Keratinocyte (primary cell): ENCODE results near the gene GAGE1. TPM values are rescaled to one million over a fixed set of nuclear protein-coding genes. Genes with fewer than 3 reads are reported as not detected.
"Not testable (repeated sequence)": the region's sequence is repeated elsewhere in the genome, so short reads cannot be mapped to it uniquely, and the experiment has no call there.

ENCODE experiments used
- DNase-seq: peaks from one replicate; pipeline ENCODE4 v3.0.0-alpha.2; 2011; ENCODE audit warnings: low read depth, missing footprints, low spot score
- FAIRE-seq: peaks from 2 replicates; lab custom pipeline; 2011; peaks lifted over from hg19 to GRCh38; lab: Jason Lieb, UNC
- H2AFZ ChIP-seq: 2 replicates; pipeline ENCODE4 v1.6.0; 2012; ENCODE audit warnings: low read length, control low read depth, inconsistent platforms; ENCODE audit not compliant: control insufficient read depth
- H3K27ac ChIP-seq: 2 replicates; pipeline ENCODE4 v1.5.1; 2011; ENCODE audit warnings: low read length; ENCODE audit not compliant: control insufficient read depth, insufficient read depth
- H3K27me3 ChIP-seq: 3 replicates; pipeline ENCODE4 v1.6.0; 2011; ENCODE audit warnings: low read length; ENCODE audit not compliant: control insufficient read depth, insufficient read depth; ENCODE audit errors: extremely low read depth
- H3K36me3 ChIP-seq, 2 experiments: 2 replicates in 1 of 2; 3 replicates in 1 of 2; pipeline ENCODE4 v1.5.1; 2011; ENCODE audit warnings: low read length in 2 of 2, mild to moderate bottlenecking in 1 of 2; ENCODE audit not compliant: control insufficient read depth in 2 of 2, insufficient read depth in 2 of 2; ENCODE audit errors: extremely low read depth in 1 of 2
- H3K4me1 ChIP-seq: 3 replicates; pipeline ENCODE4 v1.5.1; 2011; ENCODE audit warnings: low read length; ENCODE audit not compliant: control insufficient read depth, insufficient read depth; ENCODE audit errors: extremely low read depth
- H3K4me2 ChIP-seq: 3 replicates; pipeline ENCODE4 v1.6.0; 2011; ENCODE audit warnings: low read depth, low read length; ENCODE audit not compliant: control insufficient read depth, insufficient read depth; ENCODE audit errors: extremely low read depth
- H3K4me3 ChIP-seq, 3 experiments: fragments of 200-600 bp in 1 of 3; sonication (generic) in 1 of 3; 2 replicates in 2 of 3; 3 replicates in 1 of 3; pipeline ENCODE4 v1.5.1; 2011 to 2016; ENCODE audit warnings: low read length in 3 of 3, mild to moderate bottlenecking in 3 of 3, control low read depth in 2 of 3, inconsistent platforms in 1 of 3, low read depth in 1 of 3, mixed read lengths in 1 of 3, mixed run types in 1 of 3, moderate library complexity in 1 of 3; ENCODE audit not compliant: control insufficient read depth in 2 of 3, insufficient read depth in 2 of 3; ENCODE audit errors: extremely low read depth in 1 of 3
- H3K79me2 ChIP-seq: 2 replicates; pipeline ENCODE4 v1.6.0; 2012; ENCODE audit warnings: low read length; ENCODE audit not compliant: control insufficient read depth, insufficient read depth
- H3K9ac ChIP-seq: 3 replicates; pipeline ENCODE4 v1.6.0; 2011; ENCODE audit warnings: low read length; ENCODE audit not compliant: control insufficient read depth, insufficient read depth; ENCODE audit errors: extremely low read depth
- H3K9me1 ChIP-seq: 3 replicates; pipeline ENCODE4 v1.6.0; 2011; ENCODE audit warnings: low read length; ENCODE audit not compliant: control insufficient read depth, insufficient read depth; ENCODE audit errors: extremely low read depth
- H3K9me3 ChIP-seq: 2 replicates; pipeline ENCODE4 v1.5.1; 2012; ENCODE audit warnings: low read depth, low read length; ENCODE audit not compliant: control insufficient read depth
- H4K20me1 ChIP-seq: 3 replicates; pipeline ENCODE4 v1.6.0; 2011; ENCODE audit warnings: low read length; ENCODE audit not compliant: control insufficient read depth, insufficient read depth; ENCODE audit errors: extremely low read depth
- dilution Hi-C: fragments of 300-500 bp; cut with MboI; formaldehyde crosslinking; loops from one replicate; pipeline ENCODE4 v1.7.0; 2020; ENCODE audit warnings: low sequenced_read_pairs; ENCODE audit not compliant: extremely low pct_ligation_motif_present
- polyA plus RNA-seq, 5 experiments: library from polyadenylated mRNA; depleted of rRNA in 3 of 5; stranded (reverse) in 3 of 5; stranded (forward) in 1 of 5; unstranded in 1 of 5; fragments of >200 nt; gene quantifications; 1 replicate in 1 of 5; 2 replicates in 3 of 5; 3 replicates in 1 of 5; pipeline versions ENCODE4 v1.2.1 to v1.2.3, GENCODE V29; 2011 to 2012; ENCODE audit warnings: missing spikeins in 2 of 5, low read depth in 1 of 5, low replicate concordance in 1 of 5

Gene GAGE1
- polyA plus RNA-seq, 1 donor (not counting 4 experiments of a cell fraction or from before 2014, with no cell fraction given) = not detected

GRCh38 chrX:49570100-49570499 lies 28.7 kb upstream of the GAGE1 start, which contains the start of gene GAGE12G:
GAGE12G (plus strand) TSS chrX:49570400; CDS start chrX:49571555, 1,155 bp downstream.
- H3K9me3 ChIP-seq, H2AFZ ChIP-seq, DNase-seq, H3K9me1 ChIP-seq, H3K4me1 ChIP-seq, dilution Hi-C loops, H3K27ac ChIP-seq, H3K79me2 ChIP-seq, FAIRE-seq, H3K27me3 ChIP-seq, H3K36me3 ChIP-seq, H4K20me1 ChIP-seq, H3K4me3 ChIP-seq, H3K9ac ChIP-seq, H3K4me2 ChIP-seq: not testable (repeated sequence)

DNA sequence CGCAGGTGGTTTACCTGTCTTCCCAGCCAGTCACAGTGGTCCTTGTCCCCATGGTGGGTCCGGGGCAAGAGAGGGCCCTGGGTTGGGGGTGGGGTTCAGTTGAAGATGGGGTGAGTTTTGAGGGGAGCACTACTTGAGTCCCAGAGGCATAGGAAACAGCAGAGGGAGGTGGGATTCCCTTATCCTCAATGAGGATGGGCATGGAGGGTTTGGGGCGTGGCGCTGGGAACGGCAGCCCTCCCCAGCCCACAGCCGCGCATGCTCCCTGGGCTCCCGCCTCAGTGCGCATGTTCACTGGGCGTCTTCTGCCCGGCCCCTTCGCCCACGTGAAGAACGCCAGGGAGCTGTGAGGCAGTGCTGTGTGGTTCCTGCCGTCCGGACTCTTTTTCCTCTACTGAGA lies 19.2 kb upstream of the GAGE1 start, which contains the start of gene GAGE12H:
Gene GAGE12H, plus strand, starts transcription at position 301 of the 400 bp plus-strand sequence. CDS start 1,155 bp downstream, outside the sequence.
- DNase-seq, H3K9ac ChIP-seq, H3K27me3 ChIP-seq, H3K4me3 ChIP-seq, H3K9me1 ChIP-seq, H3K27ac ChIP-seq, H2AFZ ChIP-seq, H3K4me2 ChIP-seq, H3K4me1 ChIP-seq, H3K79me2 ChIP-seq, FAIRE-seq, H4K20me1 ChIP-seq, H3K36me3 ChIP-seq, dilution Hi-C loops, H3K9me3 ChIP-seq: not testable (repeated sequence)

DNA sequence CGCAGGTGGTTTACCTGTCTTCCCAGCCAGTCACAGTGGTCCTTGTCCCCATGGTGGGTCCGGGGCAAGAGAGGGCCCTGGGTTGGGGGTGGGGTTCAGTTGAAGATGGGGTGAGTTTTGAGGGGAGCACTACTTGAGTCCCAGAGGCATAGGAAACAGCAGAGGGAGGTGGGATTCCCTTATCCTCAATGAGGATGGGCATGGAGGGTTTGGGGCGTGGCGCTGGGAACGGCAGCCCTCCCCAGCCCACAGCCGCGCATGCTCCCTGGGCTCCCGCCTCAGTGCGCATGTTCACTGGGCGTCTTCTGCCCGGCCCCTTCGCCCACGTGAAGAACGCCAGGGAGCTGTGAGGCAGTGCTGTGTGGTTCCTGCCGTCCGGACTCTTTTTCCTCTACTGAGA lies 9.6 kb upstream of the GAGE1 start, which contains the start of gene GAGE2A:
Gene GAGE2A, plus strand, starts transcription at position 301 of the 400 bp plus-strand sequence. CDS start 1,155 bp downstream, outside the sequence.
- H3K4me1 ChIP-seq, H3K36me3 ChIP-seq, H3K79me2 ChIP-seq, H3K4me3 ChIP-seq, H3K27ac ChIP-seq, dilution Hi-C loops, H4K20me1 ChIP-seq, H3K9ac ChIP-seq, H3K9me3 ChIP-seq, DNase-seq, H3K27me3 ChIP-seq, H3K9me1 ChIP-seq, H2AFZ ChIP-seq, FAIRE-seq, H3K4me2 ChIP-seq: not testable (repeated sequence)

- DNase-seq, H3K27ac ChIP-seq, H4K20me1 ChIP-seq, H3K4me2 ChIP-seq, H3K9me1 ChIP-seq, H3K9me3 ChIP-seq, dilution Hi-C loops, FAIRE-seq, H3K4me1 ChIP-seq, H3K79me2 ChIP-seq, H3K27me3 ChIP-seq, H3K4me3 ChIP-seq, H2AFZ ChIP-seq, H3K36me3 ChIP-seq, H3K9ac ChIP-seq: not testable (repeated sequence)
These were observed 8.9 kb upstream of the GAGE1 start for GRCh38 chrX:49589769-49590478.

DNA sequence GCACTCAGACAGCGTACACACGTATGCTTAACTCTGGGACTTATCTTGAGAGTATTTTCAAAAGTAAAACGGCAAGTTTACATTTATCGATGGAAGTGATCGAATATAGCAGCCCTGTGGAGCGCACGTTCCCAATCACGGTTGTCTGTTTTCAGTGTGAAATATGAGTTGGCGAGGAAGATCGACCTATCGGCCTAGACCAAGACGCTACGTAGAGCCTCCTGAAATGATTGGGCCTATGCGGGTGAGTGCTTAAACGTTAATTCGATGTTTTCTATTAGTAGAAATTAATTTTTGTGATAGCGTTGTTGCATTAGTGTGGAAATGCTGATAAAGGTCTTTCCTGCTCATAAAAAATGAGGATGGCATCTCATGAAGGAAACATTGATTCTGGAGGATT lies 8.3 kb upstream of the GAGE1 start:
- DNase-seq, H3K27ac ChIP-seq: not testable (repeated sequence)

More for the DNA sequence above, 8.3 kb upstream of the GAGE1 start:
- H3K9me1 ChIP-seq, FAIRE-seq, H3K79me2 ChIP-seq, H3K9ac ChIP-seq, H4K20me1 ChIP-seq, H3K4me1 ChIP-seq, dilution Hi-C loops, H3K9me3 ChIP-seq, H2AFZ ChIP-seq, H3K36me3 ChIP-seq, H3K4me3 ChIP-seq, H3K27me3 ChIP-seq, H3K4me2 ChIP-seq: not testable (repeated sequence)
